Hematopoietic multipotent progenitor cell treated with erythropoietin and hydrocortisone succinate and interleukin-3 and kit ligand, for 6 days (in vitro differentiated cells): ENCODE data around the gene FLYWCH1.

Experiments
- DNase-seq: peaks from one replicate; pipeline ENCODE4 v3.0.0-alpha.2; 2015

The FLYWCH1 gene

DNA sequence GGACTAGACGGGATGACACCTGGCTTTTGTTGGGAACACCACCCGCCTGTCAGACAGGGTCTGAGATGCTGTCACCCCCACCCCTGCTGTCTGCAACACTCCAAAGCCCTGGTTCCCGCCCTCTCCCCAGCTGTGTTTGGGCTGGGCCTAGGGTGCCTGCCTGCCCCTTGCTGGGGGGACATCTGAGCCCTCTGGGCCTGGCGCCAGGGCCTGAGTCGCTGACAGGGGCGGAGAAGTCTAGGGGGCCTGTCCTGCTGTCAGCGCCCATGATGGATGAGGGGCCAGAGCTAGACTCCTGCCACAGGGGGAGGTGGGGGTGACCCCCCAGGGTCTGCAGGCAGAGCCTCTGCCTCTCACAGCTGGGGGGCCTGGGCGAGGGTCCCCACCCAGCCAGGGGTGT lies 76.1 kb downstream of the FLYWCH1 start:
- DNase-seq: no peak

DNA sequence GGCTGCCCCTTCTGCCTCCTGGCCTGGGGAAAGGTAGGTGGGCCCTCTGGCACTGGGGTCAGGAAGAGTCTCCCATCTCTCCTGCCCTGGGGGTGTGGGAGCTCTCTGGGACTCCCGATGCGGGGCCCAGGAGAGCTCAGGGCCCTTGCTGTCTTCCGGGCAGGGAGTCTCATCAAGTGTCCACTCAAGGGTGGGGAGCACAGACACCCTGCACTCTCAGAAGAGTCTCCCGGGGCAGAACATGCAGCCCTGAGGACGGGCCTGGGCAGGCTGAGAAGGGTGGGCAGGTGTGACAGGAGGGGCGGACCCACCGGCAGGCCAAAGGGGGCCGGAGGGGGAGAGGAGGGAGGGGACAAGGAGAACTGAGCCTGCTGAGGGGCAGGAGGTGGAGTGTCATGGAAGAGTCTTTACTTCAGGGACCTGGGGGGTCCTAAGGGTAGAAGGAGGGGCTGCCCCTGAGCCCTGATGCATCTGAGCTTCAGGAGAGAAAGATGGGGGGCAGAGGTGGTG lies 76.9 kb downstream of the FLYWCH1 start:
- DNase-seq: no peak

DNA sequence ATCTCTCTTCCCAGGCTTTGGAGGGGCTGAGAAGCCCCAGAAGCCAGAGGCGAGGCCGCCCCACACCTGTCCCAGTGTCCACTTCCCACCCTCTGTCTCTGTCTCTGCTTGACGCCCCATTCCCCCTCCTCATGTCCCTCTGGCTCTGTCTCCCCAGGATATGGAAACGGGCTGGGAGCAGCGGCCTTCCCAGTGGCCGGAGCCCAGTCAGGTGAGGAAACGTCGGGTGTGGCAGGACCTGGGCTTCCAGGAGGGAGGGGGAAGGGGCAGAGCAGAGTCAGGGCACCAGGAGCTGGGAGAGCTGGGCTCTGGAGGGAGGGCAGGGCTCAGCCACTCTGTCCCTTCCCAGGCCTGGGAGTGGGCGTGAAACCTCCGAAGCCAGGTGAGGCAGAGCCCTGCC lies 79.2 kb downstream of the FLYWCH1 start:
- DNase-seq: no peak

GRCh38 chr16:2991566-2992261 lies 80.0 kb downstream of the FLYWCH1 start:
- DNase-seq: no peak

DNA sequence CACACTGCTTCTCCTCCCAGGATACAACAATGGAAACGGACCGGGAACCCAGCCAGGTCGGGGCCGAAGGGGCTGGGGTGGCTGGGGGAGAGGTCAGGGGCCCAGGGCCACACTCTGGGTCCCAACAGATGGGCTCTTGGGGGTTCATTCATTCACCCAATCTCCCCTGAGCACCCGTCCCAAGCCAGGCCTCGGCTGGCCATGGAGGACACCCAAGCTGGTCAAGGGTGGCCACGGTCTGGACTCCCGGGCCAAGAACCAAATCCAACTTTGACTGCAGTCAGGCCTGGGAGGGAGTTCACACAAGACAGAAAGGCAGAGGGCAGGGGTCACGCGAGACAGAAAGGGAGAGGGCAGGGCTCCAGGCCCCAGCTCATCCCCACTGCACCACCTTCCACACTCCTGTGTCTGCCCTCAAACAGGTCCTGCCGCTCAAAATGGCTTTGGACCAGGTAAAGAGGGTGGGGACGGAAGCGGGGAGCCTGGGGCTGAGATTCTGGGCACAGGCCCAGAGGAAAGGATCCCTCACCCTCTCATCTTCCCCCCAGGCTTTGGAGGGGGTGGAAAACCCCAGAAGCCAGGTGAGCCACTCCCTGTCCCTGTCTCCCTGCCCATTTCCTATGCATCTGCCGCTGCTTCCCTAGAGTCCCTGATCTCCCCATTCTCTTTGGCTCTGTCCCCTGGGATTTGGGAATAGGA lies 80.8 kb downstream of the FLYWCH1 start:
- no peak for DNase-seq

DNA sequence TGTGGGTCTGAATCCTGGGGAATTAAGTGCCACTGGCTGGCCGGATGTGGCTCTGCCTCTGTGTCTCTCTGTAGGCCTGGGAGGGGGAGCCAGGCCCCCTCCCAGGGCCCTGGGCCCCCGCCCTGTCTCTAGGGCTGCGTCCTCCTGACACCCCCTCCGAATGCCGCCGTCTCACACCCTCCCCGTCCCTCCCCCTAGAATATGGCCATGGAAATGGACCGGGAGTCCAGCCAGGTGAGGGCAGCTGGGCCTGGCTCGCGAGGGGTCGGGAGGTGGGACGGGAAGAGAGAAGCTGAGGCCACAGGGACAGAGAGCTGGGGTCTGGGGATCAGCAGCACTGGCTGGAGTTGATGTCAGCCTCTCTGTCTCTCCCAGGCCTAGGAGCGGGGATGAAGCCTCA lies 84.6 kb downstream of the FLYWCH1 start:
- DNase-seq: no peak

GRCh38 chr16:2999929-3000328 lies 88.2 kb downstream of the FLYWCH1 start:
- DNase-seq: no peak

- no peak for DNase-seq
Measured at GRCh38 chr16:3000540-3000939, 88.8 kb downstream of the FLYWCH1 start.
